ENCODE measurements around the gene ORMDL2.
A peak's percentile ranks its signal among the peaks of the same experiment; 100 is the strongest.

DNA sequence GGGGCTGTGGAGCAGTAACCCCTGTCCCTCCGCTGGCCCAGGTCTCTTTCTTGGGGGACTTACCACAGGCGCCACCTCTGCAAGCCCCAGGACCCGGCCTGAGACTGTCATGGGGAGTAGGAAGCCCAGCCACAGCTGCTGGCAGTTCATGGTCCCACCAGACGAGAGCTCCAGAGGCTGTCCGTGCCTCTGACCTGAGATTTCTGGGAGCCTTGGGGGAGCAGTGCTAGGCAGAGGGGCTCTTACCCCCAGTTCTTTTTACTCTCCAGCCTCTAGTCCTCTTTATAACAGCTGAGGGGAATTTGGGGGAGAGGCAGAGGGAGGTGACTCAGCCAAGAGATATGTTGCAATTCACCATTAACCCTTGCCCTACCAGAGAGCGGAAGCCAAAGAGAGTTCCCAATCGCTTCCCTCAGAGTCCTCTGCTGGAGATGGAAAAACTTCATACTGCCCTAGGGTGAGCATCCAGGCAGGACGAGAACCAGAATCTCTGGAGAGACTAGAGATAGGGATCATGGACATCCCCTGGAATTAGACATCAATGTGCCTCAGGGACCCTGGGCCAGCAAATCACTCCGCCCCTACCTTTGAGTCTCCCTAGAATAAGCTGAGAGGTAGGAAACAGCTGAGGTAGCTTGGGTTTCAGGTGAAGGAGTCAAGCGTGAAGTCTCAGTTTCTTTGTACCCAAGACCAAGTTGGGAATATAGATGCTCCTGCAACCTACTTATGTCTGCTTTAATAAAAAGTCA is 25.0 kb downstream of the ORMDL2 start, which contains the start of gene MMP19:
- TF ChIP-seq, protein P1, sequence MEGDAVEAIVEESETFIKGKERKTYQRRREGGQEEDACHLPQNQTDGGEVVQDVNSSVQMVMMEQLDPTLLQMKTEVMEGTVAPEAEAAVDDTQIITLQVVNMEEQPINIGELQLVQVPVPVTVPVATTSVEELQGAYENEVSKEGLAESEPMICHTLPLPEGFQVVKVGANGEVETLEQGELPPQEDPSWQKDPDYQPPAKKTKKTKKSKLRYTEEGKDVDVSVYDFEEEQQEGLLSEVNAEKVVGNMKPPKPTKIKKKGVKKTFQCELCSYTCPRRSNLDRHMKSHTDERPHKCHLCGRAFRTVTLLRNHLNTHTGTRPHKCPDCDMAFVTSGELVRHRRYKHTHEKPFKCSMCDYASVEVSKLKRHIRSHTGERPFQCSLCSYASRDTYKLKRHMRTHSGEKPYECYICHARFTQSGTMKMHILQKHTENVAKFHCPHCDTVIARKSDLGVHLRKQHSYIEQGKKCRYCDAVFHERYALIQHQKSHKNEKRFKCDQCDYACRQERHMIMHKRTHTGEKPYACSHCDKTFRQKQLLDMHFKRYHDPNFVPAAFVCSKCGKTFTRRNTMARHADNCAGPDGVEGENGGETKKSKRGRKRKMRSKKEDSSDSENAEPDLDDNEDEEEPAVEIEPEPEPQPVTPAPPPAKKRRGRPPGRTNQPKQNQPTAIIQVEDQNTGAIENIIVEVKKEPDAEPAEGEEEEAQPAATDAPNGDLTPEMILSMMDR (IDR thresholded peaks at IDR 0.05): no peak
- peak; percentile 38 for TF ChIP-seq POLR2AphosphoS5 (IDR thresholded peaks at IDR 0.05)
- TF ChIP-seq EP300 (IDR thresholded peaks at IDR 0.05): no peak

All from gastroesophageal sphincter (tissue), 3 donors.